Gastroesophageal sphincter (tissue), 3 donors: ENCODE data around the gene ZNF444.

Source experiments
- EP300 ChIP-seq: sonication (generic); formaldehyde crosslinking; IDR thresholded peaks from one replicate; pipeline ENCODE4 v1.6.1; 2017; ENCODE audit warnings: antibody characterized with exemption, mild to moderate bottlenecking
- POLR2AphosphoS5 ChIP-seq: sonication (generic); formaldehyde crosslinking; IDR thresholded peaks from one replicate; pipeline ENCODE4 v1.6.1; 2017; ENCODE audit warnings: antibody characterized with exemption
- TF ChIP-seq, protein P1 (sequence below), 4 experiments: fragments of 200-600 bp in 2 of 4; fragments of 450-650 bp in 2 of 4; sonication (generic) in 1 of 4; IDR thresholded peaks; one replicate each; pipeline ENCODE4 v1.5.1; 2017 to 2019; ENCODE audit warnings: antibody characterized with exemption in 4 of 4, mild to moderate bottlenecking in 2 of 4, moderate library complexity in 2 of 4

DNA sequence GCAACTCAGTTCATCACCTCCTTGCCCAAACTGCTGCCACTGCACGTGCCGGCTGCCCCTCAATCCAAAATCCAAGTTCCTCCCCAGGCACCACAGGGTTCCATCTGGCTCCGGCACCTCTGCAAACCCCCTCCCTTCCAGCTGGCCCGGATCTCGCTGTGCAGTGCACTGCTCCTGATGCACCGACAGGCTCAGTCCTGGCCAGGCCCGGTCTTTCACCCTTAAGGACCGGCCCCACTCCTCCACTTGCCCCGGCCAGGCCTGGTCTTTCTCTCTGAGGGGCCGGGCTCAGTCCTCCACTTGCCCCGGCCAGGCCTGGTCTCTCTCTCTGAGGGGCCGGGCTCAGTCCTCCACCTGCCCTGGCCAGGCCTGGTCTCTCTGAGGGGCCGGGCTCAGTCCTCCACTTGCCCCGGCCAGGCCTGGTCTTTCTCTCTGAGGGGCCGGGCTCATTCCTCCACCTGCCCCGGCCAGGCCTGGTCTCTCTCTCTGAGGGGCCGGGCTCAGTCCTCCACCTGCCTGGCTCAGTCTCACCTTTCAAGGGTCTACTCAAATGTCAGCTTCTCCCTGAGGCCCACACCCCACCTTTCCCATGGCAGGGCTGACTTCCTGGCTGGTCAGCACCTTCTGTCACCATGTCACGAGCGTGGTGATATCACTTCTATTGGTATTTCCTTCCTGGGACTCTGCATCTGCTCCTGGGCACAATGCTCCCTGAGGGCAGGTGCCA lies 26.9 kb upstream of the ZNF444 start:
- TF ChIP-seq, protein P1, sequence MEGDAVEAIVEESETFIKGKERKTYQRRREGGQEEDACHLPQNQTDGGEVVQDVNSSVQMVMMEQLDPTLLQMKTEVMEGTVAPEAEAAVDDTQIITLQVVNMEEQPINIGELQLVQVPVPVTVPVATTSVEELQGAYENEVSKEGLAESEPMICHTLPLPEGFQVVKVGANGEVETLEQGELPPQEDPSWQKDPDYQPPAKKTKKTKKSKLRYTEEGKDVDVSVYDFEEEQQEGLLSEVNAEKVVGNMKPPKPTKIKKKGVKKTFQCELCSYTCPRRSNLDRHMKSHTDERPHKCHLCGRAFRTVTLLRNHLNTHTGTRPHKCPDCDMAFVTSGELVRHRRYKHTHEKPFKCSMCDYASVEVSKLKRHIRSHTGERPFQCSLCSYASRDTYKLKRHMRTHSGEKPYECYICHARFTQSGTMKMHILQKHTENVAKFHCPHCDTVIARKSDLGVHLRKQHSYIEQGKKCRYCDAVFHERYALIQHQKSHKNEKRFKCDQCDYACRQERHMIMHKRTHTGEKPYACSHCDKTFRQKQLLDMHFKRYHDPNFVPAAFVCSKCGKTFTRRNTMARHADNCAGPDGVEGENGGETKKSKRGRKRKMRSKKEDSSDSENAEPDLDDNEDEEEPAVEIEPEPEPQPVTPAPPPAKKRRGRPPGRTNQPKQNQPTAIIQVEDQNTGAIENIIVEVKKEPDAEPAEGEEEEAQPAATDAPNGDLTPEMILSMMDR (IDR thresholded peaks at IDR 0.05): no peak
- no peak for TF ChIP-seq POLR2AphosphoS5
- TF ChIP-seq EP300: no peak
